DLD1 (cell line): Measurements from ENCODE around the gene TESPA1.
"Not testable (repeated sequence)": the region's sequence is repeated elsewhere in the genome, so short reads cannot be mapped to it uniquely, and the experiment has no call there.

ENCODE experiments used
- in situ Hi-C: cut with HindIII; loops from 2 replicates; pipeline ENCODE4 v1.10.0; 2017; ENCODE audit warnings: low sequenced_read_pairs

Gene TESPA1

DNA sequence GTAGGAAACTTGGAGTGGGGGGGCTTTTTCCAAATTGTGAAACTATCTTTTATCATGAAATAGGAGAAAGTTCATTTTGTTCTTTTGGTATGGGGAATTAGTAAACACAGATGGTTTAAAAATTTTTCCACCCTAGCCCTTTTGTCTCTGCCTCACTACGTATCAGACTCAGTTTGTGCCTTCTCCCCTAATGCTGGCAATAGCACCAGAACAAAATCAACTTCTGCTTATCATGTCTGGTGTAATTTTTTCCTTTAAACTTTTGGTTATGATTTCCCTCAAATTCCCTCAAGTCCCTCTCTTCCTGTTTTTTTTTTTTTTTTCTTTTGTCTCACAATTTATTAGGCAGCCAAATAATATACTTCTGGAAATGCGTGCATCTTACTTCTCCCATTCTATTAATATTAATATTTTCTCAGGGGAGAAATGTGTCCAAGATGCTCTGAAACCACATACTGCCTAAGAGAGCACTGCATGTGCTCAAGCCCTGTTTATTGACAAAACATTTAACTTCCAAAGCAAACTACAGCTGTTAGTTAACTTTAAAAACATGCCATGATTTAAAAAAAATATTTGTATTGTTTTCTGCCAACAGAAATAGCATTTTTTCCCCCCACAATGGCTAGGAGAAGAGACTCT is 35.4 kb downstream of the TESPA1 start:
- in situ Hi-C loops = no loop called here

DNA sequence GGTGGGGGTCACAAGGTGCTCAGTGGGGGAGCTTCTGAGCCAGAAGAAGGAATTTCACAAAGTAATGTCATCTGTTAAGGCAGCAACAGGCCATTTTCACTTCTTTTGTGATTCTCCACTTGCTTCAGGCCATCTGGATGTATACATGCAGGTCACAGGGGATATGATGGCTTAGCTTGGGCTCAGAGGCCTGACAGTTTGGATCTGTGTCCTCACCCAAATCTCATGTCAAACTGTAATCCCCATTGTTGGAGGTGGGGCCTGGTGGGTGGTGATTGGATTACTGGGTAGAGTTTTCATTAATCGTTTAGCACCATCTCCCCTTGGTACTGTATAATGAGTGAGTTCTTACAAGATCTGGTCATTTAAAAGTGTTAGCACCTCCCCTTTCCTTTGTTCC is 36.4 kb downstream of the TESPA1 start:
- in situ Hi-C loops = no loop called here

DNA sequence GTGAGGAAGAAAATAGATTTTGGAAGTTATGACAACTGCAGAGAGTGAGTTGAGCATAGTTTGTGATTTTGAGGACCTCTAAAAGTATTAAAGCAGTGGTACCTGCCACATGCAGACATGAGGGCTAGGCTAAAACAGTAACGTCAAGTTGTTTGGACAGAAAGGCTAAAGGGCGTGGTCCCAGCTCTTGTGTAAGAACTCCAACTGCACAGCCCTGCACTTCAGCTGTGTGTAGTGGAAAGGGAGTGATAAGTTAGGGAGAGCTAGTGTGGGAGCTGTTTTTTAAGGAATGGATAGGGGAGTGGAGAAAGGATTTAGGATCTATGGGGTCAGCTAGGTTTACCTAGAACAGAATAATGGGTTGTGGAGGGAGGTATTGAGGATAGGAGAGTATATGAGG is 39.5 kb downstream of the TESPA1 start:
- in situ Hi-C loops = no loop called here

DNA sequence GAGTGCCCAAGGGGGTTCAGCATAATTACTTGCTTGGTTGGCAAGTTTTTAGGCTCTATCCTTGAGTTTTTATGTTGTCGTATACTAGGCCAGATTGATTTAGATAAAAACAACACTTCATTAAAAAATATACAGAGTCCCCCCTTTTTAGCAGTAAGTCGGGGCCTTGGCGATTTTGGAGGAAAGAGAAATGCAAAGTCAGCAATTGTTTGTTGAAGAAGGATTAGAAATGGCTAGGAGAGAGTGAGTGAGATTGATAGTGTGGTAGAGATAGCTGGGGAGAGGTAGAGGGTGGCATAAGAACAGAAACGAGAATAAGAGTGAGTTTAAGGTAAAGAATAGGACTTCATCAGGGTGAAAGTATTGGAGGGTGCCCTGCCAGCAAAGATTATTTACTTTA is 41.3 kb downstream of the TESPA1 start:
- in situ Hi-C loops = not testable (repeated sequence)

DNA sequence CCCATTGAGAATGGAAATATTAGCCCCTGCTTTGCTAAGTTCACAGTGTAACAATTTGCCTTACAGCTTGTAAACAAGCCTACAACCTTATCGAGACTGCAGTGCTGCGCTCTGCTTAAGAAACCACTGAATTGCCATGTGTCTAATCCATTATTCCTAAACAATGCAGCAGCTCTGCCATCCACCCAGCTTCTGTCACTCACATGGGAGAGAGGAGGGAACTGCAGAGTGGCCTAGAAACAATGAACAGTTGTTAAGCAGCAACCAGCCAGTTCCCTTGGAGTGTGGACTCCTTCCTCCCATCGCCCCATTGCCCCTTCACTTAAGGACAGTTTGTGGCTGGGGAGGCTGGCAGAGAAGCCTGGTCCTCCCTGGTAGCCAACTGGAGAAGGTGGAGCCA is 42.9 kb downstream of the TESPA1 start:
- in situ Hi-C loops = no loop called here

- in situ Hi-C loops = no loop called here
These were observed 43.7 kb downstream of the TESPA1 start for GRCh38 chr12:54940727-54941315.

GRCh38 chr12:54937929-54938328 is 46.6 kb downstream of the TESPA1 start:
- in situ Hi-C loops = no loop called here

GRCh38 chr12:54937376-54937775 is 47.2 kb downstream of the TESPA1 start:
- in situ Hi-C loops = no loop called here

DNA sequence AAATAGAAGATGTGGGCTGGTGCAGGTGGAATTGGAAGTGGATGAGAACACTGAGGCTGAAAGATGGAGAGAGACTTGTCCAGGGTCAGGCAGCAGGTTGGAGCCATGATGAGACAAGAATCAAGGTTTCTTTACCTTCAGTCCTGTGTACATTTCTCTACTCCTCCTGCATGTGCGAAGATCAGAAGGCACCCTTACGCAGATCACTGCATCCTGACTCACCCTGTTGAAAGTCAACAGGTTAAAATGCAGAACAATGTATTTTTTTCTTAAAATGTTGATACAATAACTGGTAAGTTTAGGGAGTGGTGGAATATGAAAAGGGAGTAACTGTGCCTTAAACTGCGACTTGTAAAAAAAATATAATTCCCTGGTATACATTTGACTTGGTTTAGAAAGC is 47.8 kb downstream of the TESPA1 start:
- in situ Hi-C loops = no loop called here

DNA sequence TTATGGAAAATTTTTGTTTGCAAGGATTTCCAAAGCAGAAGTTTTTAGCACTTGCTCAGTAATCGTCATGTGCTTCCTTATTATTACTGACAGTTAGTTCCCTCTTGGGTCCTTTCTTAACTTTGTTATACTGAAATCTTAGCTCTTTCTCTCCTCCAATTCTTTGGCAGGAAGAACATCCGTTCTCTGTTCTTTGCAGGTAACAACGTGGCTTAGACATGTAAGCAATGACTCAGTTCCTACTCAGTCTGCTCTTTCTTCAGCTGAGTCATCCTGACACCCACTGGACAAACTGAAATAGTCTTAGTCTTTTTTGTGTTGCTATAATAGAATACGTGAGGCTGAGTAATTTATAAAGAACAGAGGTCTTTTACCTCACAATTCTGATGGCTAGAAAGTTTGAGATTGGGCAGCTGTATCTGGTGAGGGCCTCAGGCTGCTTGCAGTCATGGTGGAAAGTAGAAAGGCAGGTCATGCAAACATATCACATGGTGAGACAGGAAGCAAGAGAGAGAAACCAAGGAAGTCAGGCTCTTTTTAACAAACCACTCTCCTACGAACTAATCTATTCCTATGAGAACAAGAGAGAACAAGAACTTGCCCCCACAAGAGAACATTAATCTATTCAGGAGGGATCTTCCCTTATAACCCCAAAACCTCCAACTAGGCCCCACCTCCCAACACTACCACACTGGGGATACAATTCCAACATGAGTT is 49.2 kb downstream of the TESPA1 start:
- in situ Hi-C loops = no loop called here

- in situ Hi-C loops = no loop called here
These were observed 50.1 kb downstream of the TESPA1 start for GRCh38 chr12:54934419-54934818.

DNA sequence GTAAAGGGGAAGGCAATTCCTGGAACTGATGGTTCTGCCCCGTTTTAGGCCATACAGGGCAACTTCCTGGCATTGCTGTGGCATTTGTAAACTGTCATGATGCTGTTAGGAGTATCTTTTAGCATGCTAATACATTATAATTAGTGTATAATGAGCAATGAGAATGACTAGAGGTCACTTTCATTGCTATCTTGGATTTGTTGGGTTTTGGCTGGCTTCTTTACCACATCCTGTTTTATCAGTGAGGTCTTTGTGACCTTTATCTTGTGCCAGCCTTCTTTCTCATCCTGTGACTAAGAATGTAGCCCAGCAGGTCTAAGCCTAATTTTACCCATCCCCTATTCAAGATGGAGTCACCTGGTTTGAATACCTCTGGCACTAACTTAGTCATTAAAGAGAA is 51.2 kb downstream of the TESPA1 start:
- in situ Hi-C loops = no loop called here

DNA sequence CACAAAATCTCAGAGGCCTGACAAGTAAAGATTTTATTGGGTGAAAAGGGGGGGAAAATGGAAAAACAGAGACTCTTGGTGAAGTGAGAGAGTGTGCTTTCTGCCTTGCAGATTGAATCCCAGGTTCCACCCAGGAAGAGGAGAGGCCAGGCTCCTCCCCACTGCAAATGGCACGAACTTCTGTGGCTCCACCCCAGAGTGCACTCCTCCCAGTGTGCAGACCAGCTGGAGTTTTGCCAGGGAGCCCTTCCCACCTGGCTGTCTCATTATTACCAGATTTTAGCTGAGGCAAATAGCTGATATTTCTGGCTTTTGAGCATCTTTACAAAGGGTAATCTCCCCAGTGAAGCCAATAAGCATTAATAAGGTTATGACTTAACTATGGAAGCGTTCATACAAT is 51.9 kb downstream of the TESPA1 start:
- in situ Hi-C loops = no loop called here

DNA sequence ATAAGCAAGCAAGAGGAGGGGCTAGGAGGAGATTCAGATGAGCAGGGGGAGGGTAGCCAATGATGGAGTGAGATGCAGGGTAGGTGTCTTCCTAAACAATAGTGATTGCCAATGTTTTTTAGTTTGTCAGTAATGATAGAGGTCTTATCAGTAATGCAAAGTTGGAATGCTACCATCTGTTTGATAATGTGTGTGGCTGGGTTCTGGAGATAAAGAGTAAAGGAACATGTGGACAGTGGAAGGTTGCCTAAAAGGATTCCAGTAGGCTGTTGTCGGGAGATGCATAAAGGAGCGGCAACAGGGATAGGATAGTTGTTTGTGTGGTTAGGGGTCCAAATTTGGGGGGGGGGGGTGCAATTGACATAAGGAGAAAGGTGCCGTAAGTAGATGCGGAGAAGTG is 52.5 kb downstream of the TESPA1 start:
- in situ Hi-C loops = no loop called here

DNA sequence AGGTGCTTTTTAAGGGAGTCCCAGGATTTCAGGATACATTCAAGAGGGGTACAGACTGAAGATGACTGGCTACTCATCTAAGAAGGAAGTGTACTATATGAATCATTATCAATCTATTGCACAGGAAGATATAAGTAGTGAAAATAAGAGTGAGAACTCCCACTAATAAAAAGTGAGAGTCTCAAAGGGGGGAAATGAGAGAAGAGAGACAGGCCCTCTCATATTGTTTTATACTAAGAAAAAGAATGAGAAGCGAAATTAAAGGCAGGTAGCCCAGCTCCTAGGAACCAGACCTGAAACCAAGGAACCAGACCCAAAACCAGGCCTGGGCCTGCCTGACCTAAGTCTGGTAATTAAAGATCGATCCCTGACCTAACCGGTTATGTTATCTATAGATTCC is 54.6 kb downstream of the TESPA1 start:
- in situ Hi-C loops = no loop called here

DNA sequence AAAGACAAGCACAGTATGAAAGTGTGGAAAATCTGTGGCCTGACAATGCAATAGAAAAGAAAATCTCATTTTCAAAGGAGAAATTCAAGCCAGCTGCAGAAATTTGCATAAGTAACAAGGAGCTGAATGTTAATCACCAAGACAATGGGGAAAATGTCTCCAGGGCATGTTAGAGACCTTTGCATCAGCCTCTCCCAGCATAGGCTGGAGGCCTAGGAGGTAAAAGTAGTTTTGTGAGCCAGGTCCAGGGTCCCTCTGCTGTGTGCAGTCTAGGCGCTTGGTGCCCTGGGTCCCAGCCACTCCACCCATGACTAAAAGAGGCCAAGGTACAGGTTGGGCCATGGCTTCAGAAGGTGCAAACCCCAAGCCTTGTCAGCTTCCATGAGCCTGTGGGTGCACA is 58.3 kb downstream of the TESPA1 start:
- in situ Hi-C loops = no loop called here

- in situ Hi-C loops = no loop called here
These were observed 59.4 kb downstream of the TESPA1 start for GRCh38 chr12:54924972-54925707.

DNA sequence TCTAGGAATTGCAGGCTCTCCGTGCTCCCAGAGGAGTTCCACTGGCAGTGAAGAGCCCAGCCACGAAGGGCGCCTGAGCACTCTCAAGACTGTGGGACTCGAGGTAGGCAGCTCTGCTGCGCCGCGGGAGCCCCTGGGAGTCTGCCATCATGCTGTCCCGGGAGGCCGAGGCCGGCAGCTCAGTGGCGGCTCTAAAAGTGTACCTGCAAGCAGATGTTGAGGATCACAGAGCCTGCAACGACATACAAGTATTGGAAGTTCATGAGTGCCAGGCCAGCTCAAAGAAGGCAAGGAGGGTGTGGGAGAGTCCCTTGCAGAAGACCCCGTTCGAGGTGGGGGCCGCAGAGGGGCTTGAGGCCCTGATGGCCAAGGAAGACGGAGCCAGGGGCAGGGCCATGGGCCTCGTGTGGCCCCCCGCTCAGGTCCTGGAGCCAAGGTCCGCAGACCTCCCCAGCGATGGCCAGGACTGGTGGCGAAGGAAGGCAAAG is 67.5 kb downstream of the TESPA1 start:
- in situ Hi-C loops = no loop called here
